DND-41 (cell line): Measurements from ENCODE around the gene RFK.

ENCODE experiments used
- ATAC-seq: fragments of 200-7000 bp; cut with Tn5 transposase; 3 replicates; pipeline ENCODE4 v1.9.1; 2021; ENCODE audit warnings: low read depth; ENCODE audit not compliant: insufficient read depth
- DNase-seq: peaks from one replicate; pipeline ENCODE4 v3.0.0-alpha.2; 2020
- H2AFZ ChIP-seq: 2 replicates; pipeline ENCODE4 v1.6.0; 2012; ENCODE audit warnings: low read depth, low read length
- H3K27ac ChIP-seq: 2 replicates; pipeline ENCODE4 v1.5.1; 2012; ENCODE audit warnings: low read length, inconsistent platforms
- H3K27me3 ChIP-seq: fragments of 200-600 bp; sonication (generic); 2 replicates; pipeline ENCODE4 v1.6.0; 2012; ENCODE audit warnings: low read length, mild to moderate bottlenecking, inconsistent platforms; ENCODE audit not compliant: insufficient read depth, poor library complexity
- H3K36me3 ChIP-seq: 2 replicates; pipeline ENCODE4 v1.5.1; 2012; ENCODE audit warnings: low read length, inconsistent platforms; ENCODE audit not compliant: insufficient read depth
- H3K4me1 ChIP-seq: 2 replicates; pipeline ENCODE4 v1.5.1; 2012; ENCODE audit warnings: mild to moderate bottlenecking, low read length; ENCODE audit not compliant: insufficient read depth
- H3K4me2 ChIP-seq: 2 replicates; pipeline ENCODE4 v1.6.0; 2012; ENCODE audit warnings: mild to moderate bottlenecking, moderate library complexity, low read length, inconsistent platforms; ENCODE audit not compliant: insufficient read depth
- H3K4me3 ChIP-seq, 2 experiments: fragments of 200-600 bp in 1 of 2; shearing (Covaris generic) in 1 of 2; 2 replicates each; pipeline ENCODE4 v1.5.1; 2012 to 2016; ENCODE audit warnings: inconsistent platforms in 2 of 2, low read length in 2 of 2, mild to moderate bottlenecking in 2 of 2, low read depth in 1 of 2, moderate library complexity in 1 of 2
- H3K79me2 ChIP-seq: 2 replicates; pipeline ENCODE4 v1.6.0; 2012; ENCODE audit warnings: low read length, inconsistent platforms; ENCODE audit not compliant: insufficient read depth
- H3K9ac ChIP-seq: 2 replicates; pipeline ENCODE4 v1.6.0; 2012; ENCODE audit warnings: low read depth, mild to moderate bottlenecking, inconsistent platforms, low read length, moderate library complexity
- H3K9me3 ChIP-seq: 2 replicates; pipeline ENCODE4 v1.5.1; 2012; ENCODE audit warnings: low read length, moderate library complexity, mild to moderate bottlenecking, inconsistent platforms; ENCODE audit not compliant: insufficient read depth, severe bottlenecking
- H4K20me1 ChIP-seq: 2 replicates; pipeline ENCODE4 v1.6.0; 2012; ENCODE audit warnings: low read length; ENCODE audit not compliant: insufficient read depth
- EZH2 ChIP-seq: IDR thresholded peaks from 3 replicates; pipeline ENCODE4 v1.6.1; 2012; ENCODE audit warnings: borderline replicate concordance, low read depth, mild to moderate bottlenecking, moderate library complexity, low read length, inconsistent platforms; ENCODE audit not compliant: severe bottlenecking
- TF ChIP-seq, protein P1 (sequence below): IDR thresholded peaks from 2 replicates; pipeline ENCODE4 v1.5.1; 2012; ENCODE audit warnings: borderline replicate concordance, low read length, moderate library complexity, mild to moderate bottlenecking; ENCODE audit not compliant: poor library complexity, severe bottlenecking; ENCODE audit errors: extremely low read depth

Gene RFK

DNA sequence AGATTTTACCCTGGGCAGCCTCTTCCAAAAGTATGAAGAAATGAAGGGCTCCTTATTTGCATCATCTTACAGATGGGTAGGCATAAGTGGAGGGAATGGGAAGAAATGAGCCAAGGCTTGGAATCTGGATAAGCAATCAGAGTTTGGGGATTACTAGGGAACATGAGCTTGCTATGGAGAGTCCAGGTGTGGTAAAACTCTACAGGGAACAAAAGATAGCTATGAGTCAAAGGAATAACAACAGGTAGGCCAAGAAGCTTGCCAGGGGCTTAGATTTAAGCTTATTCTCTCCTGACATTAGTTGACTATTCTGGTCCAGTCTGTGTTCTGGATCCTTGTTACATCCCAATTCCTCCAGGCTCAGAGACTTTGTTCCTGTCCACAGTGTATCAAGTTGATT is 16.4 kb downstream of the RFK start:
- no peak for ATAC-seq

DNA sequence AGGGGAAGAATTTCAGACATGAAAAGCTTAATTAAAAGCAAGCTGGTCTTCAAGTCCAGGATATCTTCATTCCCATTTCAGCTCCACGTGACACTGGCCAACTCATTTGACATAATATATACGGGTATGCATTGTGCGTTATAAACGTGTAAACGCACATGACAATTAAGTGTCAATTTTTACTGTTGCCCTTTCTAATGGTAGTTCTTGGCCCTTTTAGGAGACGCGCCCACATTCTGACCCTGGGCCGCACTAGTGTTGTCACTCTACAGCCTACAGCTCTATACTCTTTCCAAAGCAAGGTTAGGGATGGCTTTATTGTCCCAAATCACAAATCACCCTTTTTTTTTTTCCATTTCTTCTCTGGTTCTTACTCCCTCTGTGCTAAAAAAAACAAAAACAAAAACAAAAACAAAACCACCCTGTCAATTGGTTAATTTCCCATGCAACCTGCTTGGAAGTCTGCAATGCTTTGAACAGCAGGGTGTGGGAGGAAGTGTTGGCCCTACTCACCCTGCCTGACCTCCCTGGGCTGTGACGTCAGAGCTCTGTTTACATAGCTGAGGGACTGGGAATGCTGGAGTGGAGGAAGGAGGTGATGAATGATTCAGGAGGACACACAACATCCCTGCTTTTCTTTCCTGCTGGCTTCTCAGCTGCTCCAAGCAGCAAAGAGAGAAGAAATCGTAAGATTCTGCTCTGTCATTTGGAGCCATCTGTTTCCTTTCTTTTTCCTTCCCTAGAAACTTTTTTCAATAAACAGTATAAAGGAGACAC is 19.3 kb downstream of the RFK start:
- no peak overlapping the region for H2AFZ ChIP-seq
- no peak overlapping the region for H3K9ac ChIP-seq
- DNase-seq: no peak
- H4K20me1 ChIP-seq: no peaks in the 10 kb centered on the region
- no peak for ATAC-seq
- TF ChIP-seq, protein P1, sequence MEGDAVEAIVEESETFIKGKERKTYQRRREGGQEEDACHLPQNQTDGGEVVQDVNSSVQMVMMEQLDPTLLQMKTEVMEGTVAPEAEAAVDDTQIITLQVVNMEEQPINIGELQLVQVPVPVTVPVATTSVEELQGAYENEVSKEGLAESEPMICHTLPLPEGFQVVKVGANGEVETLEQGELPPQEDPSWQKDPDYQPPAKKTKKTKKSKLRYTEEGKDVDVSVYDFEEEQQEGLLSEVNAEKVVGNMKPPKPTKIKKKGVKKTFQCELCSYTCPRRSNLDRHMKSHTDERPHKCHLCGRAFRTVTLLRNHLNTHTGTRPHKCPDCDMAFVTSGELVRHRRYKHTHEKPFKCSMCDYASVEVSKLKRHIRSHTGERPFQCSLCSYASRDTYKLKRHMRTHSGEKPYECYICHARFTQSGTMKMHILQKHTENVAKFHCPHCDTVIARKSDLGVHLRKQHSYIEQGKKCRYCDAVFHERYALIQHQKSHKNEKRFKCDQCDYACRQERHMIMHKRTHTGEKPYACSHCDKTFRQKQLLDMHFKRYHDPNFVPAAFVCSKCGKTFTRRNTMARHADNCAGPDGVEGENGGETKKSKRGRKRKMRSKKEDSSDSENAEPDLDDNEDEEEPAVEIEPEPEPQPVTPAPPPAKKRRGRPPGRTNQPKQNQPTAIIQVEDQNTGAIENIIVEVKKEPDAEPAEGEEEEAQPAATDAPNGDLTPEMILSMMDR: no peak
- no peak for TF ChIP-seq EZH2
- H3K4me2 ChIP-seq: no peak overlapping the region
- H3K27me3 ChIP-seq: no peaks in the 10 kb centered on the region
- H3K27ac ChIP-seq: no peak overlapping the region
- no peak overlapping the region for H3K4me3 ChIP-seq
- H3K79me2 ChIP-seq: no peaks in the 10 kb centered on the region
- H3K4me1 ChIP-seq: no peaks in the 10 kb centered on the region
- H3K36me3 ChIP-seq: no peaks in the 10 kb centered on the region
- H3K9me3 ChIP-seq: no peaks in the 10 kb centered on the region

More for the DNA sequence above, 16.4 kb downstream of the RFK start:
- H3K4me1 ChIP-seq: no peaks in the 10 kb centered on the region
- H3K36me3 ChIP-seq: no peaks in the 10 kb centered on the region
- no peaks in the 10 kb centered on the region for H3K79me2 ChIP-seq
- H4K20me1 ChIP-seq: no peaks in the 10 kb centered on the region
- H3K4me3 ChIP-seq: no peak overlapping the region
- H3K9ac ChIP-seq: no peak overlapping the region
- H2AFZ ChIP-seq: no peak overlapping the region
- H3K9me3 ChIP-seq: no peaks in the 10 kb centered on the region
- H3K27ac ChIP-seq: no peak overlapping the region
- H3K27me3 ChIP-seq: no peaks in the 10 kb centered on the region
- no peak for TF ChIP-seq EZH2
- no peak overlapping the region for H3K4me2 ChIP-seq
- no peak for DNase-seq

DNA sequence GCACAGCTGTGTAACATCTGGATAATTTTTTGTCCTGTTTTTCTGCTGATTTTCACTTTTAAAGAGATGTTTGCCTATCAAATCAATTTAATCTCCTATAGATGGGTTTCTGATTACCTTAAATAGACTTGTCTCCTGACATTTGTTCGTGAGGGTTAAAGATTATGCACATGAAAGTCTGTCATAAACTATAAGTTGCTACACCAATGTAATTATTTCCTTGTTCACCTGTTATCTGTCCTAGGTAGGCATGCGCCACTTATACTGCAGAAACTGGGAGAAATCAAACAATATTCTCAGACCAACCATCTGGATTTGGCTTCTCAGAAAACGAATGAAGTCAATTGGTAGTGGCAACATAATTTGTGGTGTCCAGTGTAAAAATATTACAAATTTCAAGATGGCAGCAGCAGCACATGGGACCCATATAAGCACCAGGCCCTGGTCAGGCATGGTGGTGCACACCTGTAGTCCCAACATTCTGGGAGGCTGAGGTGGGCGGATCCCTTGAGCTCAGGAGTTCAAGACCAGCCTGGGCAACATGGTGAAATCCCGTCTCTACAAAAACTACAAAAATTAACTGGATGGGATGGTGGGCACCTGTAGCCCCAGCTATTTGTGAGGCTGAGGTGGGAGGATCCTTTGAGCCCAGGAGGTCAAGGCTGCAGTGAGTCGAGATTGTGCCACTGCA is 20.3 kb downstream of the RFK start:
- TF ChIP-seq, protein P1: no peak
- no peak for TF ChIP-seq EZH2
- Histone ChIP-seq H3K36me3 (no peaks in the 10 kb centered on the region), H3K9me3 (no peaks in the 10 kb centered on the region), H3K27me3 (no peaks in the 10 kb centered on the region), H4K20me1 (no peaks in the 10 kb centered on the region), H3K4me3 (no peak overlapping the region), H3K4me2 (no peak overlapping the region), H3K4me1 (peaks cover 6% of the 10 kb centered on the region; the same call in 1 of the 2 replicates), H2AFZ (no peak overlapping the region), H3K9ac (no peak overlapping the region), H3K79me2 (no peaks in the 10 kb centered on the region), H3K27ac (no peak overlapping the region)
- no peak for ATAC-seq
- no peak for DNase-seq

DNA sequence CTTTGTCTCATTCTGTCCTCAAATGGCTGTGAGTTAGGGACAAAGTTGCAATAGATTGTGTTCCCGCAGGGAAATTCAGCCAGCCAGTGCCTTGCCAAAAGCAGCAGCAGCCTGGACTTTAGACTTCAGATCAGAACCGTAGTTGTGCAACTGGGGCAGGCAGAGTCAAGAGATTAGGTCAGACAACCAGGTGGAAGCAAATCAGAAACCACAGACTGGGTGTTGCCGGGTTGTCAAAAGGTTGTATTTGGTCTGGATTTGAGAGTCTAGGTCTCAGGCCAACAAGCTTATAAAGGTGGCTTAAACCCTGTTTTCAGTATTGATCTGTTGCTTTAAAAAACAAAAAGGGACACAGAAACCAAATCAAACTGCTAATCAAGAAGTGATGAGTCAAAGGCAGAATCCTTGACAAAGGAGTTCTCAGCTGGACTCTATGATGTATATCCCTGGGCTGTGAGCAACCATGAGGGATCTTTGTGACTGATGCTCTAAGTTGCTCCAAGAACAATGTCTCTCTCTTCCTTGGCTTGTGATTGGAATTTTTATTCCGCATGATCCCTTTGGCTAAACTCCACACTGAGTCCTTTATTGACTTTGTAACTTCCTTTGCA is 20.9 kb downstream of the RFK start:
- H3K9me3 ChIP-seq: no peaks in the 10 kb centered on the region
- no peak overlapping the region for H3K4me2 ChIP-seq
- H3K27ac ChIP-seq: no peak overlapping the region
- TF ChIP-seq EZH2: no peak
- TF ChIP-seq, protein P1: no peak
- no peaks in the 10 kb centered on the region for H4K20me1 ChIP-seq
- DNase-seq (no peak), ATAC-seq (no peak)
- H3K27me3 ChIP-seq: no peaks in the 10 kb centered on the region
- no peak overlapping the region for H2AFZ ChIP-seq
- H3K4me3 ChIP-seq: no peak overlapping the region
- H3K4me1 ChIP-seq: peaks cover 6% of the 10 kb centered on the region; the same call in 1 of the 2 replicates
- no peaks in the 10 kb centered on the region for H3K79me2 ChIP-seq
- H3K36me3 ChIP-seq: no peaks in the 10 kb centered on the region
- no peak overlapping the region for H3K9ac ChIP-seq
